OCI-LY3 (cell line): Measurements from ENCODE around the gene SLC5A11.
A peak's percentile ranks its signal among the peaks of the same experiment; 100 is the strongest.

Experiments
- H2AFZ ChIP-seq: fragments of 200-600, 300-600 bp; shearing (Covaris generic); 2 replicates; pipeline ENCODE4 v1.6.0; 2014; ENCODE audit warnings: antibody characterized with exemption, low read depth, low read length
- H3K27ac ChIP-seq: fragments of 200-600, 300-600 bp; sonication (generic); 2 replicates; pipeline ENCODE4 v1.5.1; 2014; ENCODE audit warnings: mild to moderate bottlenecking, low read length, moderate library complexity, mixed read lengths
- H3K27me3 ChIP-seq: fragments of 200-600, 300-600 bp; sonication (generic); 2 replicates; pipeline ENCODE4 v1.6.1; 2014; ENCODE audit warnings: low read depth, low read length, mixed read lengths
- H3K36me3 ChIP-seq: fragments of 200-600, 300-600 bp; sonication (generic); replicated peaks from 2 replicates; pipeline ENCODE3; 2014; ENCODE audit warnings: low read depth, low read length, mixed read lengths
- H3K4me1 ChIP-seq: fragments of 300-600, 200-600 bp; sonication (generic); 2 replicates; pipeline ENCODE4 v1.6.1; 2014; ENCODE audit warnings: low read length, mixed read lengths
- H3K4me2 ChIP-seq: fragments of 200-600, 300-600 bp; sonication (generic); 2 replicates; pipeline ENCODE4 v1.6.1; 2014; ENCODE audit warnings: low read length, mixed read lengths
- H3K4me3 ChIP-seq: fragments of 300-600, 200-600 bp; sonication (generic); 2 replicates; pipeline ENCODE4 v1.5.1; 2014; ENCODE audit warnings: antibody characterized with exemption, mild to moderate bottlenecking, low read length, moderate library complexity
- H3K79me2 ChIP-seq: fragments of 300-600, 200-600 bp; shearing (Covaris generic); 2 replicates; pipeline ENCODE4 v1.6.1; 2014; ENCODE audit warnings: mild to moderate bottlenecking, low read length, mixed read lengths
- H3K9ac ChIP-seq: fragments of 300-600, 200-600 bp; shearing (Covaris generic); 2 replicates; pipeline ENCODE4 v1.6.0; 2014; ENCODE audit warnings: mild to moderate bottlenecking, low read length, moderate library complexity
- H3K9me3 ChIP-seq: fragments of 200-600, 300-600 bp; shearing (Covaris generic); 2 replicates; pipeline ENCODE4 v1.6.1; 2014; ENCODE audit warnings: low read length, mixed read lengths; ENCODE audit not compliant: insufficient read depth
- H4K20me1 ChIP-seq: fragments of 200-600, 300-600 bp; sonication (generic); 2 replicates; pipeline ENCODE4 v1.6.1; 2016; ENCODE audit warnings: low read length, mixed read lengths; ENCODE audit not compliant: insufficient read depth
- CTCF ChIP-seq: fragments of 200-600, 300-600 bp; sonication (generic); IDR thresholded peaks from 2 replicates; pipeline ENCODE4 v1.5.1; 2014; ENCODE audit warnings: antibody characterized with exemption, low read length, low read depth
- EZH2phosphoT487 ChIP-seq: fragments of 200-600 bp; shearing (Covaris generic); IDR thresholded peaks from 2 replicates; pipeline ENCODE4 v1.6.1; 2018; ENCODE audit warnings: antibody characterized with exemption, mixed run types, low read depth

The SLC5A11 gene

GRCh38 chr16:24834459-24835335 lies 11.1 kb upstream of the SLC5A11 start:
- TF ChIP-seq CTCF (peak; percentile 47), EZH2phosphoT487 (no peak)
- H3K4me2 ChIP-seq = no peak overlapping the region
- H3K27ac ChIP-seq = no peak overlapping the region
- no peaks in the 10 kb centered on the region for H3K79me2 ChIP-seq
- H3K9ac ChIP-seq = no peak overlapping the region
- H2AFZ ChIP-seq = no peak overlapping the region
- H4K20me1 ChIP-seq = no peaks in the 10 kb centered on the region
- peaks cover 3% of the 10 kb centered on the region for H3K36me3 ChIP-seq
- no peaks in the 10 kb centered on the region for H3K27me3 ChIP-seq
- no peaks in the 10 kb centered on the region for H3K9me3 ChIP-seq
- no peaks in the 10 kb centered on the region for H3K4me1 ChIP-seq
- H3K4me3 ChIP-seq = no peak overlapping the region

DNA sequence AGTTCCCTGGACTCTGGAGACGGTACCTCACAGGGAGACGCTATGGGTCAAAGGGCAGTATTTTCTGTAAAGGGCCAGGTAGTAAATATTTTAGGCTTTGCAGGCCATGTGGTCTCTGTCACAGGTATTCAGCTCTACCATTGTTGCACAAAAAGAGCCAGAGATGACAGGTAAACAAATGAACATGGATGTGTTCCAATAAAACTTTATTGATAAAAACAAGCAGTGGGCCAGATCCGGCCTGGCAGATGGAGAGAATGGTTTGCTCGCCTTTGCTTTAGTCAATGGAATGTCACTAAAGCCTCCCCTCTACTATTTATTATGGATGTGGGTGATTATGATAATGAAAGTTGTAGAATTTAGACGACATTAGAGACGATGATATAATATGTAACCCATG lies 8.9 kb upstream of the SLC5A11 start:
- H3K4me2 ChIP-seq = no peak overlapping the region
- TF ChIP-seq EZH2phosphoT487 = no peak
- no peak for TF ChIP-seq CTCF
- H3K4me1 ChIP-seq = no peaks in the 10 kb centered on the region
- no peaks in the 10 kb centered on the region for H4K20me1 ChIP-seq
- H3K79me2 ChIP-seq = no peaks in the 10 kb centered on the region
- H3K4me3 ChIP-seq = no peak overlapping the region
- H3K9ac ChIP-seq = no peak overlapping the region
- H3K9me3 ChIP-seq = no peaks in the 10 kb centered on the region
- peaks cover 3% of the 10 kb centered on the region for H3K36me3 ChIP-seq
- H2AFZ ChIP-seq = no peak overlapping the region
- no peak overlapping the region for H3K27ac ChIP-seq
- no peaks in the 10 kb centered on the region for H3K27me3 ChIP-seq

GRCh38 chr16:24837969-24838368 lies 7.8 kb upstream of the SLC5A11 start:
- Histone ChIP-seq H3K4me2 (no peak overlapping the region), H3K36me3 (peaks cover 3% of the 10 kb centered on the region), H3K9me3 (no peaks in the 10 kb centered on the region), H3K27ac (no peak overlapping the region), H4K20me1 (no peaks in the 10 kb centered on the region), H3K9ac (no peak overlapping the region), H3K27me3 (no peaks in the 10 kb centered on the region), H3K4me3 (no peak overlapping the region), H3K79me2 (no peaks in the 10 kb centered on the region), H3K4me1 (no peaks in the 10 kb centered on the region), H2AFZ (no peak overlapping the region)
- TF ChIP-seq EZH2phosphoT487 (no peak), CTCF (no peak)

DNA sequence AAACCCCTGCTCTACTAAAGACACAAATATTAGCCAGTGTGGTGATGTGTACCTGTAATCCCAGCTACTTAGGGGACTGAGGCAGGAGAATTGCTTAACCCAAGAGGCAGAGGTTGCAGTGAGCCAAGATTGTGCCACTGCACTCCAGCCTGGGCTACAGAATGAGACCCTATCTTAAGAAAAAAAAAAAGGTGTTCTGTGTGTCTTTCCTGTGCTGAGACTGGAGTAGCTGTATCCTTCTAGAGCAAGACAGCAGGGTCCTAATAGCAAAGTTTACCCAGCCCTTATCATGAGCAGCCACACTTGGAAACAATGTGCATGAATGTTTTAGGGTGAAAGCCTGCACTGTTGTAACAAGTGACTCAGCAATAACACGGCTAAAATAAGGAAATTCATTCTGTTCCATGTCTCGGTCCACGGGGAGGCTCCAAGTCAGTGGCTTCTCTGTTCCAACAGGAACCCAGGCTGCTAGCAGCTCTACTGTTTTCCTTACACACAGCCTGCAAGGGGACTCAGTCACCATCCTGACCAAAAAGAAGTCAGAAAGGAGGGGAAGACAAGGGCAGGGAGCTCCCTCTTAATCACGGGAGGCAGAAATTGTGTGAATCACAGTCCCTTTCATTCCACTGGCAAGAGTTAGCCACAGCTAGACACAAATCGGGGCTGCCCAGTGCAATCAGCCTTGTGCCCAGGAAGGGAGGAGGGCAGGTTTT lies 7.1 kb upstream of the SLC5A11 start:
- no peak for TF ChIP-seq CTCF
- no peak for TF ChIP-seq EZH2phosphoT487
- Histone ChIP-seq H3K9ac (no peak overlapping the region), H4K20me1 (no peaks in the 10 kb centered on the region), H3K27me3 (no peaks in the 10 kb centered on the region), H3K4me2 (no peak overlapping the region), H3K79me2 (no peaks in the 10 kb centered on the region), H3K4me3 (no peak overlapping the region), H3K4me1 (no peaks in the 10 kb centered on the region), H2AFZ (no peak overlapping the region), H3K9me3 (no peaks in the 10 kb centered on the region), H3K27ac (no peak overlapping the region), H3K36me3 (peaks cover 3% of the 10 kb centered on the region)
